Keratinocyte (primary cell): ENCODE results near the gene CST7.

Experiments
- EZH2 ChIP-seq: IDR thresholded peaks from one replicate; pipeline ENCODE4 v1.6.1; 2012; ENCODE audit warnings: inconsistent platforms, mild to moderate bottlenecking, low read length, moderate library complexity
- TF ChIP-seq, protein P1 (sequence below), 3 experiments: IDR thresholded peaks in 1 of 3; conservative IDR thresholded peaks in 1 of 3; optimal IDR thresholded peaks in 1 of 3; 2 replicates in 2 of 3; 3 replicates in 1 of 3; pipeline versions ENCODE3 to v1.5.1; 2011; ENCODE audit warnings: low read length in 3 of 3, mild to moderate bottlenecking in 3 of 3, moderate library complexity in 2 of 3, control low read depth in 1 of 3, inconsistent platforms in 1 of 3; ENCODE audit not compliant: insufficient read depth in 2 of 3; ENCODE audit errors: extremely low read depth in 1 of 3

DNA sequence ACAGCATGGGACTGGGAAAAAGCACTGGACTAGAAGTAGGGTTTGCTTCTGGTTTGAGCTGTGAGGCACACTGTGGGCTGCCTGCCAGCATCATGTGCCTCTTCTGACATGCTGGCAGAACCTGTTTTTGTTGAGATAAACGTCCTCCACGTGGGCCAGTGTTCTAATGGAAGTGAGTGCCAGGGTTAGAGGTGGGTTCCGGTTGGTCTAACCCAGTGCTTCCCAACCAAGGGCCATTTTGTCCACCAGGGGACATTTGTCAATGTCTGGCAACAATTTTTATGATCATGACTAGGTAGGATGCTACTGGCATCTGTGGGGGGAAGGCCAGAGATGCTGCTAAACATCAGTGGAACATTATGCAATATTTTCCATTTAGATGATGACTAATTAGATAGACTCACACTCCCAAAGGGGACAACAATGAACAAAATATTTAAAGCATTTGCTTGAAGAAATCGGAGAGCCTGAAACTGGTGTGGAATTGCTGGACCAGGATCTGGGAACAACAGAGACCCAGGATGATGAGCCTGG is 51.3 kb downstream of the CST7 start:
- TF ChIP-seq, protein P1, sequence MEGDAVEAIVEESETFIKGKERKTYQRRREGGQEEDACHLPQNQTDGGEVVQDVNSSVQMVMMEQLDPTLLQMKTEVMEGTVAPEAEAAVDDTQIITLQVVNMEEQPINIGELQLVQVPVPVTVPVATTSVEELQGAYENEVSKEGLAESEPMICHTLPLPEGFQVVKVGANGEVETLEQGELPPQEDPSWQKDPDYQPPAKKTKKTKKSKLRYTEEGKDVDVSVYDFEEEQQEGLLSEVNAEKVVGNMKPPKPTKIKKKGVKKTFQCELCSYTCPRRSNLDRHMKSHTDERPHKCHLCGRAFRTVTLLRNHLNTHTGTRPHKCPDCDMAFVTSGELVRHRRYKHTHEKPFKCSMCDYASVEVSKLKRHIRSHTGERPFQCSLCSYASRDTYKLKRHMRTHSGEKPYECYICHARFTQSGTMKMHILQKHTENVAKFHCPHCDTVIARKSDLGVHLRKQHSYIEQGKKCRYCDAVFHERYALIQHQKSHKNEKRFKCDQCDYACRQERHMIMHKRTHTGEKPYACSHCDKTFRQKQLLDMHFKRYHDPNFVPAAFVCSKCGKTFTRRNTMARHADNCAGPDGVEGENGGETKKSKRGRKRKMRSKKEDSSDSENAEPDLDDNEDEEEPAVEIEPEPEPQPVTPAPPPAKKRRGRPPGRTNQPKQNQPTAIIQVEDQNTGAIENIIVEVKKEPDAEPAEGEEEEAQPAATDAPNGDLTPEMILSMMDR (optimal IDR thresholded peaks at IDR 0.05 in 1 of 3, IDR thresholded peaks at IDR 0.05 in 1 of 3, conservative IDR thresholded peaks at IDR 0.05 in 1 of 3; ENCODE audit: extremely low read depth in 1 of 3, insufficient read depth in 2 of 3, low read length in 3 of 3), result peak in 2 of 3 experiments; percentile 19 to 24
- no peak for TF ChIP-seq EZH2
